Endothelial cell (in vitro differentiated cells): ENCODE measurements around the gene KCTD3. TPM values are rescaled to one million over a fixed set of nuclear protein-coding genes. Genes with fewer than 3 reads are reported as not detected.

Experiments used
- DNase-seq: peaks from one replicate; pipeline ENCODE4 v3.0.0; 2021; ENCODE audit warnings: low spot score
- H3K27ac Mint-ChIP-seq: one replicate; pipeline ENCODE4 v1.8.0; 2021; ENCODE audit warnings: mixed read lengths, inconsistent platforms; ENCODE audit not compliant: unreplicated experiment
- H3K27me3 Mint-ChIP-seq: one replicate; pipeline ENCODE4 v1.8.0; 2021; ENCODE audit warnings: mild to moderate bottlenecking, moderate library complexity, mixed read lengths, inconsistent platforms; ENCODE audit not compliant: unreplicated experiment
- H3K36me3 Mint-ChIP-seq: one replicate; pipeline ENCODE4 v1.8.0; 2021; ENCODE audit warnings: mild to moderate bottlenecking, low read depth, mixed read lengths, inconsistent platforms; ENCODE audit not compliant: unreplicated experiment
- H3K4me1 Mint-ChIP-seq: one replicate; pipeline ENCODE4 v1.8.0; 2021; ENCODE audit warnings: mild to moderate bottlenecking, mixed read lengths, inconsistent platforms; ENCODE audit not compliant: unreplicated experiment
- H3K4me3 Mint-ChIP-seq: one replicate; pipeline ENCODE4 v1.8.0; 2021; ENCODE audit warnings: mild to moderate bottlenecking, mixed read lengths, inconsistent platforms; ENCODE audit not compliant: unreplicated experiment
- H3K9me3 Mint-ChIP-seq: one replicate; pipeline ENCODE4 v1.8.0; 2021; ENCODE audit warnings: mixed read lengths, inconsistent platforms; ENCODE audit not compliant: unreplicated experiment
- CTCF ChIP-seq: fragments of 200-600 bp; sonication (generic); IDR thresholded peaks from one replicate; pipeline ENCODE4 v1.5.0; 2021; ENCODE audit warnings: antibody characterized with exemption; ENCODE audit not compliant: unreplicated experiment
- total RNA-seq: library from RNA; stranded (reverse); fragmentation: NEBNext Ultra II Directional; extraction: Animal tissue kit (Norgen Biotek cat#: 25700); gene quantifications from one replicate; pipeline ENCODE4 v1.2.1, GENCODE V29; 2021; ENCODE audit not compliant: unreplicated experiment

The KCTD3 gene
- total RNA-seq, 1 donor from 2014 or later: 32.9 TPM

GRCh38 chr1:215529571-215529970, 37.5 kb upstream of the KCTD3 start:
- H3K27ac Mint-ChIP-seq: no peak overlapping the region
- no peaks in the 10 kb centered on the region for H3K9me3 Mint-ChIP-seq
- no peaks in the 10 kb centered on the region for H3K4me1 Mint-ChIP-seq
- H3K27me3 Mint-ChIP-seq: peaks cover 1% of the 10 kb centered on the region
- H3K4me3 Mint-ChIP-seq: no peak overlapping the region
- H3K36me3 Mint-ChIP-seq: no peaks in the 10 kb centered on the region
- no peak for TF ChIP-seq CTCF
- DNase-seq: no peak

GRCh38 chr1:215530401-215530984, 36.6 kb upstream of the KCTD3 start:
- Mint-ChIP-seq H3K4me3 (no peak overlapping the region), H3K4me1 (peaks cover 1% of the 10 kb centered on the region), H3K27me3 (peaks cover 1% of the 10 kb centered on the region), H3K27ac (no peak overlapping the region), H3K36me3 (no peaks in the 10 kb centered on the region), H3K9me3 (no peaks in the 10 kb centered on the region)
- DNase-seq: no peak
- TF ChIP-seq CTCF: no peak

GRCh38 chr1:215539803-215540570, 27.1 kb upstream of the KCTD3 start:
- H3K9me3 Mint-ChIP-seq: no peaks in the 10 kb centered on the region
- no peak for TF ChIP-seq CTCF
- peaks cover 2% of the 10 kb centered on the region for H3K27me3 Mint-ChIP-seq
- H3K4me3 Mint-ChIP-seq: no peak overlapping the region
- H3K27ac Mint-ChIP-seq: no peak overlapping the region
- no peaks in the 10 kb centered on the region for H3K36me3 Mint-ChIP-seq
- no peak for DNase-seq
- H3K4me1 Mint-ChIP-seq: peaks cover 12% of the 10 kb centered on the region

- Mint-ChIP-seq H3K27ac (no peak overlapping the region), H3K4me3 (no peak overlapping the region), H3K4me1 (no peaks in the 10 kb centered on the region), H3K27me3 (peaks cover 2% of the 10 kb centered on the region), H3K9me3 (no peaks in the 10 kb centered on the region), H3K36me3 (no peaks in the 10 kb centered on the region)
- no peak for DNase-seq
- TF ChIP-seq CTCF: no peak
Measured at GRCh38 chr1:215542301-215542700, 24.8 kb upstream of the KCTD3 start.

- H3K4me3 Mint-ChIP-seq: no peak overlapping the region
- H3K27me3 Mint-ChIP-seq: peaks cover 2% of the 10 kb centered on the region
- H3K36me3 Mint-ChIP-seq: no peaks in the 10 kb centered on the region
- no peak for TF ChIP-seq CTCF
- no peak for DNase-seq
- no peaks in the 10 kb centered on the region for H3K9me3 Mint-ChIP-seq
- H3K27ac Mint-ChIP-seq: no peak overlapping the region
- H3K4me1 Mint-ChIP-seq: no peaks in the 10 kb centered on the region
Measured at GRCh38 chr1:215543191-215543606, 23.9 kb upstream of the KCTD3 start.
